Prostate gland (tissue), 2 donors: ENCODE data around the gene MREG. TPM values are rescaled to one million over a fixed set of nuclear protein-coding genes. Genes with fewer than 3 reads are reported as not detected.
"Not testable (repeated sequence)": the region's sequence is repeated elsewhere in the genome, so short reads cannot be mapped to it uniquely, and the experiment has no call there.

ENCODE experiments used
- DNase-seq: peaks from one replicate; pipeline ENCODE4 v3.0.0-alpha.2; 2019; ENCODE audit warnings: low spot score
- H3K27ac ChIP-seq, 2 donors: fragments of 200-600 bp; sonication (generic); 2 replicates each; pipeline ENCODE4 v1.5.1; 2017 to 2019
- H3K27me3 ChIP-seq: fragments of 200-600 bp; sonication (generic); replicated peaks from 2 replicates; pipeline ENCODE4 v1.5.1; 2019; ENCODE audit not compliant: insufficient read depth
- H3K36me3 ChIP-seq, 2 donors: fragments of 200-600 bp; sonication (generic); 1 replicate in 1 of 2; 2 replicates in 1 of 2; pipeline versions ENCODE4 v1.5.1 to v1.8.1; 2017 to 2019
- H3K4me1 ChIP-seq: fragments of 200-600 bp; sonication (generic); replicated peaks from 2 replicates; pipeline ENCODE4 v1.5.1; 2019
- H3K4me3 ChIP-seq, 2 donors: fragments of 200-600 bp; sonication (generic); 2 replicates each; pipeline ENCODE4 v1.5.1; 2017 to 2019
- H3K9me3 ChIP-seq: fragments of 200-600 bp; sonication (generic); 2 replicates; pipeline ENCODE4 v1.5.1; 2017
- CTCF ChIP-seq, 4 experiments: fragments of 200-600 bp in 2 of 4; fragments of 450-650 bp in 2 of 4; sonication (generic) in 2 of 4; IDR thresholded peaks; 1 replicate in 3 of 4; 2 replicates in 1 of 4; pipeline ENCODE4 v1.5.1; 2016 to 2019; ENCODE audit warnings: antibody characterized with exemption in 4 of 4, mild to moderate bottlenecking in 2 of 4, moderate library complexity in 2 of 4
- POLR2A ChIP-seq: fragments of 450-650 bp; IDR thresholded peaks from one replicate; pipeline ENCODE4 v1.6.1; 2016; ENCODE audit warnings: antibody characterized with exemption, mild to moderate bottlenecking
- POLR2AphosphoS5 ChIP-seq: sonication (generic); formaldehyde crosslinking; IDR thresholded peaks from one replicate; pipeline ENCODE4 v1.6.1; 2017; ENCODE audit warnings: antibody characterized with exemption
- WGBS: methylation state at CpG from one replicate; pipeline ENCODE4 v1.1.5; 2018; 5-methylcytosine and 5-hydroxymethylcytosine counted together
- intact Hi-C: fragments of 100-400 bp; cut with DNase I; formaldehyde crosslinking; loops from one replicate; pipeline ENCODE4 v1.14.2; 2022
- total RNA-seq, 2 donors: library from RNA; depleted of rRNA; stranded (reverse); fragments of >200 nt; gene quantifications; one replicate each; pipeline ENCODE4 v1.1.0, GENCODE V29; 2016

Gene MREG
- total RNA-seq, 2 donors from 2014 or later, result 9.0 to 9.5 TPM

GRCh38 chr2:215966274-215966673 lies 47.1 kb downstream of the MREG start:
- 69% methylated on average over 4 of the region's 4 CpGs for WGBS
- no peaks in the 10 kb centered on the region for H3K36me3 ChIP-seq
- TF ChIP-seq POLR2A (no peak), CTCF (IDR thresholded peaks at IDR 0.05) (no peak), POLR2AphosphoS5 (no peak)
- no peak for DNase-seq
- H3K27me3 ChIP-seq, result no peaks in the 10 kb centered on the region
- H3K27ac ChIP-seq, result no peak overlapping the region
- H3K4me1 ChIP-seq, result no peaks in the 10 kb centered on the region
- no peaks in the 10 kb centered on the region for H3K9me3 ChIP-seq
- intact Hi-C loops, result no loop called here
- no peak overlapping the region for H3K4me3 ChIP-seq

- Histone ChIP-seq H3K27me3 (no peaks in the 10 kb centered on the region), H3K9me3 (no peaks in the 10 kb centered on the region), H3K4me3 (no peak overlapping the region), H3K4me1 (no peaks in the 10 kb centered on the region), H3K27ac (no peak overlapping the region), H3K36me3 (no peaks in the 10 kb centered on the region)
- TF ChIP-seq CTCF (IDR thresholded peaks at IDR 0.05) (no peak), POLR2A (no peak), POLR2AphosphoS5 (no peak)
- WGBS, result 90% methylated on average over 1 of the region's 1 CpG
- intact Hi-C loops, result no loop called here
- DNase-seq, result no peak
These were observed 47.7 kb downstream of the MREG start for GRCh38 chr2:215965532-215966165.

GRCh38 chr2:215961981-215962380 lies 51.4 kb downstream of the MREG start:
- DNase-seq, result no peak
- H3K27ac ChIP-seq, result no peak overlapping the region
- H3K9me3 ChIP-seq, result no peaks in the 10 kb centered on the region
- no peaks in the 10 kb centered on the region for H3K27me3 ChIP-seq
- no peak for TF ChIP-seq POLR2A
- no peak for TF ChIP-seq CTCF (IDR thresholded peaks at IDR 0.05)
- TF ChIP-seq POLR2AphosphoS5, result no peak
- WGBS, result 94% methylated on average over 5 of the region's 5 CpGs
- H3K36me3 ChIP-seq, result no peaks in the 10 kb centered on the region
- H3K4me3 ChIP-seq, result no peak overlapping the region
- intact Hi-C loops, result no loop called here
- no peaks in the 10 kb centered on the region for H3K4me1 ChIP-seq

- no peaks in the 10 kb centered on the region for H3K9me3 ChIP-seq
- no peak for DNase-seq
- TF ChIP-seq POLR2AphosphoS5 (no peak), POLR2A (no peak), CTCF (IDR thresholded peaks at IDR 0.05) (no peak)
- 92% methylated on average over 4 of the region's 4 CpGs for WGBS
- no peaks in the 10 kb centered on the region for H3K4me1 ChIP-seq
- no peaks in the 10 kb centered on the region for H3K36me3 ChIP-seq
- intact Hi-C loops, result no loop called here
- H3K4me3 ChIP-seq, result no peak overlapping the region
- no peaks in the 10 kb centered on the region for H3K27me3 ChIP-seq
- no peak overlapping the region for H3K27ac ChIP-seq
These were observed 55.1 kb downstream of the MREG start for GRCh38 chr2:215958257-215958656.

- not testable (repeated sequence) for H3K36me3 ChIP-seq, DNase-seq
- WGBS, result 97% methylated on average over 10 of the region's 10 CpGs
These were observed 55.8 kb downstream of the MREG start for GRCh38 chr2:215957354-215958122.

More at GRCh38 chr2:215957354-215958122, 55.8 kb downstream of the MREG start:
- H3K4me1 ChIP-seq, H3K27ac ChIP-seq, H3K9me3 ChIP-seq, H3K27me3 ChIP-seq, H3K4me3 ChIP-seq, intact Hi-C loops: not testable (repeated sequence)
